K562 (cell line): ENCODE measurements around the gene UBR3. TPM values are rescaled to one million over a fixed set of nuclear protein-coding genes. Genes with fewer than 3 reads are reported as not detected.

Experiments
- CBFA2T3 ChIP-seq: fragments of 450-650 bp; IDR thresholded peaks from 2 replicates; pipeline ENCODE4 v1.6.1; 2017
- CBX3 ChIP-seq, 2 experiments: IDR thresholded peaks; 1 replicate in 1 of 2; 2 replicates in 1 of 2; pipeline ENCODE4 v1.6.1; 2012; ENCODE audit warnings: inconsistent platforms in 2 of 2, low read length in 2 of 2, borderline replicate concordance in 1 of 2, control low read depth in 1 of 2
- ELF2 ChIP-seq: fragments of 250-450 bp; sonication (Bioruptor Pico); IDR thresholded peaks from 2 replicates; pipeline ENCODE4 v1.5.0; 2021; ENCODE audit warnings: mild to moderate bottlenecking
- MLLT1 ChIP-seq, 2 experiments: fragments of 450-650 bp; IDR thresholded peaks; 2 replicates each; pipeline ENCODE4 v1.6.1; 2016
- NR2F6 ChIP-seq: fragments of 450-650 bp; formaldehyde crosslinking; IDR thresholded peaks from 2 replicates; pipeline ENCODE4 v1.4.0; 2020; ENCODE audit warnings: mild to moderate bottlenecking
- RB1 ChIP-seq: fragments of 450-650 bp; IDR thresholded peaks from 2 replicates; pipeline ENCODE4 v1.6.1; 2017; ENCODE audit warnings: low read depth, mild to moderate bottlenecking
- RFX7 ChIP-seq: fragments of 250-450 bp; sonication (Bioruptor Pico); IDR thresholded peaks from 2 replicates; pipeline ENCODE4 v1.5.1; 2021; ENCODE audit warnings: mild to moderate bottlenecking
- SAFB2 ChIP-seq: fragments of 200-400 bp; formaldehyde crosslinking; IDR thresholded peaks from 2 replicates; pipeline ENCODE4 v1.6.1; 2018; ENCODE audit warnings: borderline replicate concordance, low read length, low read depth, moderate library complexity; ENCODE audit not compliant: severe bottlenecking
- TFAP4 ChIP-seq: sonication (generic); formaldehyde crosslinking; IDR thresholded peaks from 2 replicates; pipeline ENCODE4 v1.8.0; 2022; ENCODE audit warnings: missing genetic modification reagents, mild to moderate bottlenecking, moderate library complexity, borderline replicate concordance
- ZBTB11 ChIP-seq, 3 experiments: fragments of 200-800 bp in 1 of 3; fragments of 250-450 bp in 1 of 3; fragments of 450-650 bp in 1 of 3; sonication (Bioruptor Pico) in 1 of 3; sonication (Bioruptor generic) in 1 of 3; formaldehyde crosslinking in 1 of 3; IDR thresholded peaks; 2 replicates each; pipeline versions ENCODE4 v1.6.1 to v1.8.0; 2016 to 2022; ENCODE audit warnings: mild to moderate bottlenecking in 2 of 3, missing genetic modification characterization in 2 of 3, missing compliant biosample characterization in 1 of 3, moderate library complexity in 1 of 3
- ZNF121 ChIP-seq: sonication (generic); formaldehyde crosslinking; conservative IDR thresholded peaks from 2 replicates; pipeline ENCODE4 v1.8.0; 2022; ENCODE audit warnings: missing genetic modification reagents
- ZNF23 ChIP-seq: fragments of 250-450 bp; sonication (Bioruptor Pico); IDR thresholded peaks from 2 replicates; pipeline ENCODE4 v1.4.0; 2020; ENCODE audit warnings: mild to moderate bottlenecking
- ZNF407 ChIP-seq: fragments of 450-650 bp; IDR thresholded peaks from 2 replicates; pipeline ENCODE4 v1.6.1; 2016; ENCODE audit warnings: low read depth
- ZNF695 ChIP-seq: fragments of 450-650 bp; formaldehyde crosslinking; IDR thresholded peaks from 2 replicates; pipeline ENCODE4 v1.4.0; 2020; ENCODE audit warnings: mild to moderate bottlenecking, moderate library complexity
- polyA plus RNA-seq, 8 experiments: library from polyadenylated mRNA; depleted of rRNA in 4 of 8; stranded (reverse) in 5 of 8; unstranded in 3 of 8; fragments of >200 nt; fragmentation: Nextera tagmentation in 2 of 8; fragmentation: Illumina TruSeq in 1 of 8; extraction: Ambion mirVana in 2 of 8; extraction: Trizol in 1 of 8; gene quantifications; 2 replicates each; pipeline versions ENCODE4 v1.2.1 to v1.2.3, GENCODE V29; 2011 to 2014; ENCODE audit warnings: inconsistent platforms in 1 of 8, missing spikeins in 1 of 8
- total RNA-seq, 7 experiments: library from RNA; depleted of rRNA in 6 of 7; stranded (reverse); fragments of >200 nt in 6 of 7; fragmentation: Illumina TruSeq in 2 of 7; extraction: Trizol in 2 of 7; gene quantifications; 2 replicates each; pipeline versions ENCODE4 v1.2.1 to v1.2.3, GENCODE V29; 2011 to 2021; ENCODE audit warnings: low replicate concordance in 1 of 7

Gene UBR3
- total and polyA plus RNA-seq, 9 of the 15 experiments (the other 6 are each of a cell fraction or from before 2014, with no cell fraction given), result 14.4 to 63.5 (median 40.4) TPM

- TF ChIP-seq NR2F6 (CRISPR knock-in tag) (no peak), ZNF23 (no peak), RB1 (no peak), CBFA2T3 (peak; percentile 80), MLLT1 (IDR thresholded peaks at IDR 0.05) (no peak), SAFB2 (no peak), ZBTB11 (CRISPR knock-in tag; IDR thresholded peaks at IDR 0.05) (no peak), ZNF121 (peak; percentile 97), ZNF695 (CRISPR knock-in tag) (no peak), RFX7 (CRISPR knock-in tag) (no peak), ELF2 (CRISPR knock-in tag) (no peak), TFAP4 (CRISPR knock-in tag) (no peak), CBX3 (IDR thresholded peaks at IDR 0.05; ENCODE audit: borderline replicate concordance in 1 of 2, low read length in 2 of 2) (peak in 1 of 2 experiments; percentile 39; a peak in 1 of 3 replicates), ZNF407 (no peak)
These were observed 4.4 kb upstream of the UBR3 start (continued) for GRCh38 chr2:169822785-169823392.
